NCI-H345 treated with DMSO at 0.1 percent for 48 hours (cell line): ENCODE data around the gene PBRM1.

Experiments
- DNase-seq: peaks from one replicate; lab custom pipeline; 2025; ENCODE audit not compliant: unreplicated experiment; lab: John Stamatoyannopoulos, UW

Gene PBRM1

DNA sequence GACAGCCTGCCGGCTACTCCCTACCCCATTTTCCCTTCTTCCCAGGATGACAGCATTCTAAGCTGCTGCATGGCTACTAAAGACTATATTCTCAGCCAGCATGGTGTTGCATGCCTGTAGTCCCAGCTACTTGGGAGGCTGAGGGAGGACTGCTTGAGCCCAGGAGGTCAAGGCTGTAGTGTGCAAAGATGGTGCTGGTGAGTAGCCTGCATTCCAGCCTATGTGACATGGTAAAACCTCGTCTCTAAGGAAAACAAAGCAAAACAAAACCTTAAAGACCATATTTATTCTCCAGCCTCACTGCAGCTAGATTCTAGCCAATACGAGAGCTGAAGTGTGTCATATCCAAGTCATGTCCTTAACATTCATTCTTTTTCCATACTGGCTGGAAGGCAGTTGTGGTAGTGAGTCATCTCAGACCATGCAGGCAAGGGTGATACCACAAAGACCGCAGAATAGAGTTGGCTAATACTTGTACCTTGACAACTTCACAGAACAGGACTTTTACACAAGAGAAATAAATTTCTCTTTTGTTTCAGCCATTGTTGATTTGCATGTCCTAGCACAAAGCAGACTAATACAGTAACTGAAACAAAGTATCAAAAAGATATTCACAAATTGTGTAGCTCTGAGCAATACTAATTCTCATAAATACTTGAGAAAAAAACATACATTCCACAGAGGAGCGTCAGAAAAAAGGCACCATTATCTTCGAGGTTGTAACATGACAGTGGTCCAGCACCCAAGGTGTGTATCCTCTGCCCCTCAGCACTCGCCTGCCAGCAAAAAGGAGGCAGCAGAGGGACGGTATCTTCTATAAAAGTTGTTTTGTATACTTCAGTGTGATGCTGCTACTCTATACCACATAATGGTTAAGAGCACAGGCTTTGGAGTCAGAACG lies 14.8 kb downstream of the PBRM1 start:
- DNase-seq, result no peak

GRCh38 chr3:52663098-52663497 lies 22.6 kb downstream of the PBRM1 start:
- DNase-seq, result no peak

GRCh38 chr3:52660046-52660445 lies 25.7 kb downstream of the PBRM1 start:
- DNase-seq, result no peak

GRCh38 chr3:52655895-52656294 lies 29.8 kb downstream of the PBRM1 start:
- no peak for DNase-seq

DNA sequence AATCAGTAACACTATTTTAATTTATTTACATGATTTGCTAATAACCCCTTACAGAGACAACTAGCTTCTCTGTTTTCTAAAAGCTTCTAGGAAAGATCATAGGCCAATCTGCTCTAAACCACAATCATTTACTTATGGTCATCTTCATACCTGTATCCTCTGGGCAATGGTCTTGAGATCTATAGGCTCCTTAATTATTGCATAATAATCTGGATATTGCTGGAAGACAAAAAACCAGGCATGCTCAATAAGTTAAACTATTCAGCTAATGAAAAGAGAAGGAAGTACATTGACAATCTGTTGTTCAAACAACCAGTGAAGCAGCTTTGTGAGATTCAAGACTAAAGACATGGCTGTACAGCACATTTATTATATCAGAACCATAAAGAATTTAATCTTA lies 34.1 kb downstream of the PBRM1 start:
- no peak for DNase-seq

DNA sequence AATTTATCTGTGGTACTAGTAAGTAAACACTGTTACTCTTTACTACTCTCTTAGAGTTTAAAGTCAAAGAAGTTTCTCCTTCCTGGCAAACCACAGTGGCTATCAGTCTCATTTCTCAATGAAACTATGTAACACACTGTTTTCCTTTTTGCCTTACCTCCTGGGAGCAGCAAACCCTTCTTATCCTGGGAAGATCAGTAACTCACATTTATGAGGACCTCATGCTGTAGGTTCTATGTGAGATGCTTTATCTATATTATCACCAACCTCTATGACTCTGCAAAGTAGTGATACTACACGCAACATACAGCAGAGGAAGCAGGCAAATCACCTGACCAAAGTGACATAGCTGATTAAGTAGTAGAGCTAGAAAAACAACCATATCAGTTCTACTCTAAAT lies 35.3 kb downstream of the PBRM1 start:
- DNase-seq, result no peak

GRCh38 chr3:52649461-52650210 lies 36.1 kb downstream of the PBRM1 start:
- DNase-seq, result no peak

- no peak for DNase-seq
These were observed 40.2 kb downstream of the PBRM1 start for GRCh38 chr3:52645549-52645948.

GRCh38 chr3:52636673-52637072 lies 49.0 kb downstream of the PBRM1 start:
- DNase-seq, result no peak

- no peak for DNase-seq
These were observed 51.9 kb downstream of the PBRM1 start for GRCh38 chr3:52633786-52634185.

GRCh38 chr3:52625041-52625440 lies 60.7 kb downstream of the PBRM1 start:
- no peak for DNase-seq

DNA sequence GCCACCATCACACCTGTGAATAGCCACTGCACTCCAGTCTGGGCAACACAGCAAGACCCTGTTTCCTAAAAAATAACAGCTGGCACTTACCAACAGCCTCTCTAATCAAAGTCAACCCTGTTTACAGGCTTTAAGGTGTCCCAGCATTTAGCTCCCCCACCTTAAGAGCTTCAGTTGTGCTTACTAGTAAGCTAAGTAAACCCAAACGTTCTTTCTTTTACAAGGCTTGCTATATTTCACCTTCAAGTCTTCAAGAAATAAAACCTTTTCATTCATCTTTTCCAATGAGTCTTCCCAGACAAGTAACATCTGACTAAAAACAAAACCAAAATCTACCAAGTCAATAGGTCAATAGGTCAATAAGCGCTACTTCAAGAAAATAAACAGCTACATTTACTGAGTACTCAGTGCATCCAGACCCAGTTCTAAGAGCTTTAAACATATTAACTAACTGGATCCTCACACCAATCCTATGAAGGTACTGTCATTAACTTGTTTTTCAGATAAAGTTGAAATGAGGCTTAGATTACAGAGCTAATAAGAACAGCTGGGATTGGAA lies 62.4 kb downstream of the PBRM1 start:
- no peak for DNase-seq

DNA sequence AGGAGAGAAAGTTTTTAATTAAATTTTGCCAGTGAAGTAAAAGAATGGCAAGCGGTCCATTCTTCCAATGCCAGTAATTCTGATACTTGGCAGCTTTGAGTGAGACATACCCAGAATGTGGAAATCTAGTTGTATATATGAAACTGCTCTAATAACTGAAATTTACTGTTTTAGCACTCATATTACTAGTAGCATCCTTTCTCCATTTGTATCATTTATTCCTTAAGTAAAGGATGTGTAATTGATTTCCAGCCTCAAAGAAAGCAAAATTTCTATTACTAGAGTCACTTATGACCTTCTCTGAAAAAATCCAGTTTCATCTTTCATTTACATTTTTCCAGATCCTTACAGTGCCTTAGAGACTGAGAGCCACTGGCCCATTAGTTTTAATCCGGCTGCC lies 65.1 kb downstream of the PBRM1 start:
- DNase-seq, result no peak

DNA sequence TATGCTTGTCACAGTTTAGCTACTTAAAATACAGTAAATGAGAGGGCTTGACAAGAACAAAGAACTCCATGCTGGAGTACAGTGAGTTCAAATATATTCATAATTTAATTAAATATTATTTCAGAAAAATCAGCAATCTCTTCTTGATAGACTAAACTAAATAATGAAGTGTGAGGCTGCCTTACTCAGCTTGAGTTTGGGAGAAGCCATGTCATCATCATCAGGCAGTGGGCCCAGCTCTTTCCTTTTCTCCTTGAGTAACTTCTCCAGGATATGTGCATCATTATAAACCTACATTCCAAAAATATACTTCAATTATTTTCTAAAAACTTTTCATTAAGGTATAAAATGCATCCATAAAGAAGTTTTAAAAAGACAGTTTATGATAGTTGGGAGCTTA lies 70.5 kb downstream of the PBRM1 start:
- no peak for DNase-seq

DNA sequence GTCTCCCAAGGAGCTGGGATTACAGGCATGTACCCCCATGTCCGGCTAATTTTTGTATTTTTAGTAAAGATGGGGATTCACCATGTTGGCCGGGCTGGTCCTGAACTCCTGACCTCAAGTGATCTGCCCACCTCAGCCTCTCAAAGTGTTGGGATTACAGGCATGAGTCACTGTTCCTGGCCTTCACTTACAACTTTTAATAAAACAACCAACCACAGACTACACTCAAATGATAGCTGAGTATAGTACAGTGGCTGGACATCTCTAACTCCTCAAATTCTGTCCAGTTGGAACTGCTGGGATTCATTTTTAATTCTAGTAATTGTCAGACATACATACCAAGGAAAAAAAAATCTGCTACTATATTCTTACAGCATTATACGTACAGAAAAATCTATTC lies 71.0 kb downstream of the PBRM1 start:
- DNase-seq, result no peak

- no peak for DNase-seq
These were observed 76.3 kb downstream of the PBRM1 start for GRCh38 chr3:52609316-52609815.

GRCh38 chr3:52608337-52608736 lies 77.4 kb downstream of the PBRM1 start:
- no peak for DNase-seq

DNA sequence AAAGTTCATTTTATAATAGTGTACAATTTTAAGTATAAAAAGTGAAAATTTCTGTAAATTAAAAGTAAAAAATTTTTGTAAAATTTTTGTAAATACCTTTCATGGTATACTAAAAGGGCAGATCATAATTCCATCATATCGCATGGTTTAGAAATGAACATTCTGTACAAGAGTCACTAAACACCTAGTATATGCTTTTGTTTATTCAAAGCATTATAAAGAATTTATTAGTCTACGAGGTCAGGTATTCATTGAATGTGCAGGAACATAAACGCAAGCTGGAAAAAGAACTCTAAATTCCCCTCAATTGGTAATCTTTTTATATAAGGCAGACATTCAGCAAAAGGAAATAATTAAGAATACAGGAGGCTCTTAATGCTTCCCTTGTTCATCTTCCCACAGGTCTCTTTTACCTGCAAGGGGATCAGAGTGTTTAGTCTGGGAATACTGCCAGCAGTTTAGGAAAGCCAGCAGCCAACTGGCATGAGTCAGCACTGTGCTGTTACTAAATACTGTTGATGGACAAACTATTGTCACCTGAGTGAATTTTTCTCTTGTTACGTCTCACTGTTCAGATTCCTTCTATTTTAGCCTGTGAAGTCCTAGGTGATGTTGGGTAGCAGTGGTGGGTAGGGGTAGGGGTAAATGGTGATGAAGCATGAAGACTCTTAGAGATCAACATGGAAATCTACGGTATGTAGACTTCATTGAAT lies 79.2 kb downstream of the PBRM1 start:
- DNase-seq, result peak; percentile 16

GRCh38 chr3:52600258-52600657 lies 85.5 kb downstream of the PBRM1 start:
- DNase-seq, result no peak

- no peak for DNase-seq
These were observed 89.0 kb downstream of the PBRM1 start for GRCh38 chr3:52596658-52597265.

GRCh38 chr3:52593103-52593502 lies 92.6 kb downstream of the PBRM1 start:
- no peak for DNase-seq
